ENCODE measurements around the gene MFAP4. TPM values are rescaled to one million over a fixed set of nuclear protein-coding genes. Genes with fewer than 3 reads are reported as not detected.

MFAP4 gene
- total RNA-seq, 1 experiment from 2014 or later: 0.52 TPM

- TF ChIP-seq REST (IDR thresholded peaks at IDR 0.05; ENCODE audit: low read depth) (no peak), MAX (IDR thresholded peaks at IDR 0.05) (no peak), ZBTB33 (IDR thresholded peaks at IDR 0.05; ENCODE audit: extremely low read depth, insufficient replicate concordance, low read length) (no peak)
Observed at GRCh38 chr17:19415806-19416775, 29.1 kb upstream of the MFAP4 start (continued).

GRCh38 chr17:19415311-19415710 is 28.3 kb upstream of the MFAP4 start:
- no peak for ATAC-seq
- ChIA-PET CTCF (no interaction called here), POLR2A (no interaction called here), RAD21 (ENCODE audit: low non-redundant PET in 1 of 2, low total read pairs in 2 of 2, uncharacterized antibody in 2 of 2, unreplicated experiment in 2 of 2) (no interaction called here)
- H3K4me1 ChIP-seq (ENCODE audit: control insufficient read depth in 1 of 2, insufficient read depth in 2 of 2, low read length in 2 of 2): peaks cover 0 to 12% of the 10 kb centered on the region in 2 experiments; a peak in 2 of 4 replicates
- no peak overlapping the region for H2AFZ ChIP-seq (ENCODE audit: low read depth, low read length, poor library complexity, severe bottlenecking)
- no peak for DNase-seq (ENCODE audit: low read depth, low spot score)
- BruUV-seq (replicated peaks): no TSS peak
- no peaks in the 10 kb centered on the region for H3K79me2 ChIP-seq (ENCODE audit: insufficient read depth, low read length)
- H3K27me3 ChIP-seq (ENCODE audit: insufficient read depth, low read length): no peaks in the 10 kb centered on the region
- intact Hi-C loops (cut with micrococcal nuclease): no loop called here
- no peak overlapping the region for H3K4me2 ChIP-seq (ENCODE audit: low read length)
- no peaks in the 10 kb centered on the region for H3K9me2 ChIP-seq (ENCODE audit: insufficient read depth)
- H3K36me3 ChIP-seq (ENCODE audit: control insufficient read depth in 1 of 2, insufficient read depth in 2 of 2, low read length in 2 of 2): no peaks in the 10 kb centered on the region
- H3K9me3 ChIP-seq (ENCODE audit: control insufficient read depth in 1 of 2, insufficient read depth in 1 of 2, low read depth in 1 of 2, low read length in 2 of 2): no peaks in the 10 kb centered on the region
- no peaks in the 10 kb centered on the region for H4K20me1 ChIP-seq (ENCODE audit: insufficient read depth)
- no peak overlapping the region for H3K27ac ChIP-seq (ENCODE audit: low read depth, low read length)
- H3K9ac ChIP-seq (ENCODE audit: low read length): no peak overlapping the region
- no peak overlapping the region for H3K4me3 ChIP-seq (replicated peaks in 1 of 2; ENCODE audit: low read depth in 1 of 2, low read length in 2 of 2)
- TF ChIP-seq ZBTB33 (IDR thresholded peaks at IDR 0.05; ENCODE audit: extremely low read depth, insufficient replicate concordance, low read length): no peak
- no peak for TF ChIP-seq REST (IDR thresholded peaks at IDR 0.05; ENCODE audit: low read depth)
- no peak for TF ChIP-seq RAD21 (IDR thresholded peaks at IDR 0.05; ENCODE audit: low read depth)
- no peak for TF ChIP-seq EZH2phosphoT487 (IDR thresholded peaks at IDR 0.05; ENCODE audit: borderline replicate concordance)
- no peak for TF ChIP-seq ELF1 (IDR thresholded peaks at IDR 0.05; ENCODE audit: borderline replicate concordance, low read depth)
- TF ChIP-seq CEBPB (IDR thresholded peaks at IDR 0.05; ENCODE audit: low read depth): no peak
- TF ChIP-seq SIN3A (IDR thresholded peaks at IDR 0.05; ENCODE audit: low read depth): no peak
- TF ChIP-seq YY1 (IDR thresholded peaks at IDR 0.05; ENCODE audit: extremely low read depth, insufficient replicate concordance, low read depth, low read length): no peak
